Loucy (cell line): ENCODE measurements around the gene LMX1B.

Source experiments
- H2AFZ ChIP-seq: fragments of 200-600 bp; sonication (generic); 2 replicates; pipeline ENCODE4 v1.6.0; 2016; ENCODE audit warnings: antibody characterized with exemption, mild to moderate bottlenecking, low read length, moderate library complexity
- H3F3A ChIP-seq: fragments of 200-600 bp; 2 replicates; pipeline ENCODE4 v1.6.0; 2016; ENCODE audit warnings: antibody characterized with exemption, low read depth, mild to moderate bottlenecking
- H3K27me3 ChIP-seq: fragments of 200-600 bp; sonication (generic); 2 replicates; pipeline ENCODE4 v1.6.1; 2014; ENCODE audit warnings: low read length, mild to moderate bottlenecking; ENCODE audit not compliant: insufficient read depth, poor library complexity, severe bottlenecking
- H3K36me3 ChIP-seq: fragments of 200-600 bp; sonication (generic); 2 replicates; pipeline ENCODE4 v1.6.1; 2016; ENCODE audit warnings: low read length; ENCODE audit not compliant: insufficient read depth
- H3K4me1 ChIP-seq: fragments of 200-600 bp; sonication (generic); 2 replicates; pipeline ENCODE4 v1.5.1; 2014; ENCODE audit warnings: low read length, mild to moderate bottlenecking; ENCODE audit not compliant: insufficient read depth, poor library complexity, severe bottlenecking
- H3K4me2 ChIP-seq: fragments of 200-600 bp; sonication (generic); 2 replicates; pipeline ENCODE4 v1.6.0; 2014; ENCODE audit warnings: antibody characterized with exemption, low read length, low read depth, mild to moderate bottlenecking; ENCODE audit not compliant: poor library complexity, severe bottlenecking
- H3K4me3 ChIP-seq: fragments of 200-600 bp; sonication (generic); 2 replicates; pipeline ENCODE4 v1.5.1; 2014; ENCODE audit warnings: low read length, mild to moderate bottlenecking, mixed read lengths; ENCODE audit not compliant: poor library complexity, severe bottlenecking
- H3K79me2 ChIP-seq: fragments of 200-600 bp; sonication (generic); 2 replicates; pipeline ENCODE4 v1.6.1; 2014; ENCODE audit warnings: low read length; ENCODE audit not compliant: insufficient read depth
- H3K9ac ChIP-seq: fragments of 200-600 bp; sonication (generic); 2 replicates; pipeline ENCODE4 v1.6.0; 2014; ENCODE audit warnings: mild to moderate bottlenecking, low read depth, low read length, moderate library complexity; ENCODE audit not compliant: poor library complexity, severe bottlenecking
- H3K9me2 ChIP-seq: fragments of 200-600 bp; sonication (generic); replicated peaks from 2 replicates; pipeline ENCODE4 v1.6.1; 2016; ENCODE audit warnings: low read depth, low read length, mixed read lengths
- H3K9me3 ChIP-seq: fragments of 200-600 bp; sonication (generic); 2 replicates; pipeline ENCODE4 v1.6.1; 2014; ENCODE audit warnings: mild to moderate bottlenecking, antibody characterized with exemption, low read length, low read depth; ENCODE audit not compliant: insufficient read depth
- H4K20me1 ChIP-seq: fragments of 200-600 bp; sonication (generic); 2 replicates; pipeline ENCODE4 v1.6.0; 2014; ENCODE audit warnings: antibody characterized with exemption, low read length, mild to moderate bottlenecking; ENCODE audit not compliant: insufficient read depth, poor library complexity, severe bottlenecking
- EZH2phosphoT487 ChIP-seq: fragments of 200-600 bp; IDR thresholded peaks from 2 replicates; pipeline ENCODE4 v1.6.1; 2018; ENCODE audit warnings: antibody characterized with exemption, mild to moderate bottlenecking, moderate library complexity, borderline replicate concordance
- TF ChIP-seq, protein P1 (sequence below): fragments of 200-600 bp; sonication (generic); conservative IDR thresholded peaks from 2 replicates; pipeline ENCODE4 v1.5.1; 2014; ENCODE audit warnings: mild to moderate bottlenecking, antibody characterized with exemption, low read length

LMX1B gene

DNA sequence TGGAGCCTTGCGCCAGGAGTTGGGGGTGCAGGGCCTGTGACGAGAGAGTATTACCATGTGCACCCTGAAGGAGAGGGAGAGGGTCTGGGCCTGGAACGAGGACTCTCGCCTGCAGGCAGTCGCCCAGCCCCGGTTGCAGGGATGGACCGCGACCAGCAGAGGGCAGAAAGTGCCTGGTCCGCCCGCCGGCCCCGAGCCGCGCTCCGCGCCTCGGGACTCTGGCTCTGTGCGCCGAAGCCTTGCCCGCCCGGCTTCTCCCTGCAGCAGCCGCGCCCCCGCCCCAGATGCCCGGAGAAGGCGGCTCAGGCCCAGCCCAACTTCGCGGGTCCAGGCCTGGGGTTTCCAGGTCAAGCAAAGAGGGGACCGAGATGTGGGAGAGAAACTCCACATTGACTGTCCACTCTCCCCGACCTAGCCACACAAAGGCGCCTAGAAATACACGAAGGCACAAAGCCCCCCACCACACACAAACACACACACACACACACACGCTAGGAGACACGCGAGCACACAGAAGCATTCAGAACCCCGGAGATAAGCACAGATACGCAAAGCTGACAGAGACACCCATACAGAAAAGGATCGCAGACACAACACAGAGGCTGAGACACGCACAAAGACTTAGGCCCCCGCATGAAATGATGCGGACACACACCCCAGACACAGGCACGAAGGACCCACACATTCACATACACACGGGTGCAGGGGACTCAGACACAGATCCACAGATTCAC, 2.0 kb upstream of the LMX1B start:
- H3K9ac ChIP-seq, result no peak overlapping the region
- H3K79me2 ChIP-seq, result no peaks in the 10 kb centered on the region
- no peaks in the 10 kb centered on the region for H3K9me3 ChIP-seq
- H2AFZ ChIP-seq, result peak overlapping the region; percentile 16; the same call in 1 of the 2 replicates
- peaks cover 9% of the 10 kb centered on the region for H3K4me1 ChIP-seq
- H3K27me3 ChIP-seq, result peaks cover 6% of the 10 kb centered on the region
- H3K4me2 ChIP-seq, result peak overlapping the region; percentile 31
- H4K20me1 ChIP-seq, result no peaks in the 10 kb centered on the region
- H3K4me3 ChIP-seq, result no peak overlapping the region
- H3K9me2 ChIP-seq, result no peaks in the 10 kb centered on the region
- H3K36me3 ChIP-seq, result no peaks in the 10 kb centered on the region
- TF ChIP-seq EZH2phosphoT487, result no peak
- TF ChIP-seq, protein P1, sequence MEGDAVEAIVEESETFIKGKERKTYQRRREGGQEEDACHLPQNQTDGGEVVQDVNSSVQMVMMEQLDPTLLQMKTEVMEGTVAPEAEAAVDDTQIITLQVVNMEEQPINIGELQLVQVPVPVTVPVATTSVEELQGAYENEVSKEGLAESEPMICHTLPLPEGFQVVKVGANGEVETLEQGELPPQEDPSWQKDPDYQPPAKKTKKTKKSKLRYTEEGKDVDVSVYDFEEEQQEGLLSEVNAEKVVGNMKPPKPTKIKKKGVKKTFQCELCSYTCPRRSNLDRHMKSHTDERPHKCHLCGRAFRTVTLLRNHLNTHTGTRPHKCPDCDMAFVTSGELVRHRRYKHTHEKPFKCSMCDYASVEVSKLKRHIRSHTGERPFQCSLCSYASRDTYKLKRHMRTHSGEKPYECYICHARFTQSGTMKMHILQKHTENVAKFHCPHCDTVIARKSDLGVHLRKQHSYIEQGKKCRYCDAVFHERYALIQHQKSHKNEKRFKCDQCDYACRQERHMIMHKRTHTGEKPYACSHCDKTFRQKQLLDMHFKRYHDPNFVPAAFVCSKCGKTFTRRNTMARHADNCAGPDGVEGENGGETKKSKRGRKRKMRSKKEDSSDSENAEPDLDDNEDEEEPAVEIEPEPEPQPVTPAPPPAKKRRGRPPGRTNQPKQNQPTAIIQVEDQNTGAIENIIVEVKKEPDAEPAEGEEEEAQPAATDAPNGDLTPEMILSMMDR, result peak; percentile 68
- no peaks in the 10 kb centered on the region for H3F3A ChIP-seq

- H3K4me3 ChIP-seq, result no peak overlapping the region
- peaks cover 6% of the 10 kb centered on the region for H3K4me1 ChIP-seq
- H3F3A ChIP-seq, result no peaks in the 10 kb centered on the region
- no peaks in the 10 kb centered on the region for H3K36me3 ChIP-seq
- H3K9me3 ChIP-seq, result no peaks in the 10 kb centered on the region
- no peak overlapping the region for H2AFZ ChIP-seq
- peaks cover 6% of the 10 kb centered on the region for H3K27me3 ChIP-seq
- H4K20me1 ChIP-seq, result no peaks in the 10 kb centered on the region
- no peak overlapping the region for H3K4me2 ChIP-seq
- H3K79me2 ChIP-seq, result no peaks in the 10 kb centered on the region
- TF ChIP-seq, protein P1, result no peak
- no peak for TF ChIP-seq EZH2phosphoT487
- no peak overlapping the region for H3K9ac ChIP-seq
- no peaks in the 10 kb centered on the region for H3K9me2 ChIP-seq
Measured at GRCh38 chr9:126612326-126612812, 1.4 kb upstream of the LMX1B start.

GRCh38 chr9:126612813-126613641, 701 bp upstream of the LMX1B start:
- Histone ChIP-seq H3K9me3 (no peaks in the 10 kb centered on the region), H3K4me1 (peaks cover 2% of the 10 kb centered on the region), H3K36me3 (no peaks in the 10 kb centered on the region), H3K27me3 (peaks cover 6% of the 10 kb centered on the region), H3F3A (no peaks in the 10 kb centered on the region), H3K79me2 (no peaks in the 10 kb centered on the region), H3K4me3 (no peak overlapping the region), H4K20me1 (no peaks in the 10 kb centered on the region), H3K4me2 (no peak overlapping the region), H3K9ac (no peak overlapping the region), H3K9me2 (no peaks in the 10 kb centered on the region), H2AFZ (no peak overlapping the region)
- TF ChIP-seq, protein P1, result no peak
- TF ChIP-seq EZH2phosphoT487, result no peak
